ENCODE data around the gene CNTNAP2. TPM values are rescaled to one million over a fixed set of nuclear protein-coding genes. Genes with fewer than 3 reads are reported as not detected.

CNTNAP2 gene
- total and polyA plus RNA-seq, 2 donors (not counting 1 experiment from before 2014, with no cell fraction given): not detected

- no peak for DNase-seq (ENCODE audit: low read depth in 2 of 2)
- Histone ChIP-seq H2AFZ (ENCODE audit: low read length) (no peak overlapping the region), H3K36me3 (ENCODE audit: control insufficient read depth, insufficient read depth, low read length) (no peaks in the 10 kb centered on the region), H3K4me2 (ENCODE audit: extremely low read depth, insufficient read depth, low read length) (no peak overlapping the region), H3K9ac (ENCODE audit: insufficient read depth, low read length) (no peak overlapping the region), H4K20me1 (ENCODE audit: control insufficient read depth, extremely low read depth, insufficient read depth, low read length) (no peaks in the 10 kb centered on the region), H3K79me2 (ENCODE audit: control insufficient read depth, insufficient read depth, low read length) (no peaks in the 10 kb centered on the region), H3K4me3 (replicated peaks in 1 of 4; ENCODE audit: control extremely low read depth in 1 of 4, insufficient read depth in 1 of 4, low read depth in 3 of 4, low read length in 4 of 4) (no peak overlapping the region), H3K4me1 (ENCODE audit: control insufficient read depth, extremely low read depth, insufficient read depth, low read length) (peaks cover 2% of the 10 kb centered on the region), H3K27ac (ENCODE audit: insufficient read depth, low read length) (no peak overlapping the region), H3K9me3 (ENCODE audit: control insufficient read depth, insufficient read depth, low read depth, low read length) (no peaks in the 10 kb centered on the region), H3K27me3 (ENCODE audit: control insufficient read depth, insufficient read depth, low read length) (no peaks in the 10 kb centered on the region)
- TF ChIP-seq CTCF (conservative IDR thresholded peaks at IDR 0.05 in 1 of 2, IDR thresholded peaks at IDR 0.05 in 1 of 2; ENCODE audit: low read depth in 1 of 2, low read length in 2 of 2) (no peak), EZH2 (IDR thresholded peaks at IDR 0.05; ENCODE audit: low read length, missing control alignments) (no peak)
Measured at GRCh38 chr7:147405621-147406020, 1289.0 kb downstream of the CNTNAP2 start.

- peak; percentile 15 to 17 for DNase-seq (ENCODE audit: low read depth in 2 of 2)
Measured at GRCh38 chr7:147406521-147407135, 1290.0 kb downstream of the CNTNAP2 start.

GRCh38 chr7:147411096-147411495 lies 1294.5 kb downstream of the CNTNAP2 start:
- Histone ChIP-seq H3K9ac (ENCODE audit: insufficient read depth, low read length) (no peak overlapping the region), H3K27me3 (ENCODE audit: control insufficient read depth, insufficient read depth, low read length) (no peaks in the 10 kb centered on the region), H3K27ac (ENCODE audit: insufficient read depth, low read length) (no peak overlapping the region), H4K20me1 (ENCODE audit: control insufficient read depth, extremely low read depth, insufficient read depth, low read length) (no peaks in the 10 kb centered on the region), H3K4me2 (ENCODE audit: extremely low read depth, insufficient read depth, low read length) (peak overlapping the region; percentile 15), H3K4me3 (replicated peaks in 1 of 4; ENCODE audit: control extremely low read depth in 1 of 4, insufficient read depth in 1 of 4, low read depth in 3 of 4, low read length in 4 of 4) (no peak overlapping the region), H3K79me2 (ENCODE audit: control insufficient read depth, insufficient read depth, low read length) (no peaks in the 10 kb centered on the region), H3K36me3 (ENCODE audit: control insufficient read depth, insufficient read depth, low read length) (no peaks in the 10 kb centered on the region), H3K9me3 (ENCODE audit: control insufficient read depth, insufficient read depth, low read depth, low read length) (no peaks in the 10 kb centered on the region), H3K4me1 (ENCODE audit: control insufficient read depth, extremely low read depth, insufficient read depth, low read length) (peaks cover 17% of the 10 kb centered on the region), H2AFZ (ENCODE audit: low read length) (no peak overlapping the region)
- DNase-seq (ENCODE audit: low read depth in 2 of 2): no peak
- TF ChIP-seq EZH2 (IDR thresholded peaks at IDR 0.05; ENCODE audit: low read length, missing control alignments) (no peak), CTCF (conservative IDR thresholded peaks at IDR 0.05 in 1 of 2, IDR thresholded peaks at IDR 0.05 in 1 of 2; ENCODE audit: low read depth in 1 of 2, low read length in 2 of 2) (no peak)

More at GRCh38 chr7:147406521-147407135, 1290.0 kb downstream of the CNTNAP2 start:
- TF ChIP-seq CTCF (conservative IDR thresholded peaks at IDR 0.05 in 1 of 2, IDR thresholded peaks at IDR 0.05 in 1 of 2; ENCODE audit: low read depth in 1 of 2, low read length in 2 of 2): no peak
- TF ChIP-seq EZH2 (IDR thresholded peaks at IDR 0.05; ENCODE audit: low read length, missing control alignments): no peak
- peaks cover 5% of the 10 kb centered on the region for H3K4me1 ChIP-seq (ENCODE audit: control insufficient read depth, extremely low read depth, insufficient read depth, low read length)
- H3K27ac ChIP-seq (ENCODE audit: insufficient read depth, low read length): no peak overlapping the region
- H3K9ac ChIP-seq (ENCODE audit: insufficient read depth, low read length): no peak overlapping the region
- no peaks in the 10 kb centered on the region for H3K36me3 ChIP-seq (ENCODE audit: control insufficient read depth, insufficient read depth, low read length)
- H3K4me3 ChIP-seq (replicated peaks in 1 of 4; ENCODE audit: control extremely low read depth in 1 of 4, insufficient read depth in 1 of 4, low read depth in 3 of 4, low read length in 4 of 4): no peak overlapping the region
- no peaks in the 10 kb centered on the region for H3K79me2 ChIP-seq (ENCODE audit: control insufficient read depth, insufficient read depth, low read length)
- H2AFZ ChIP-seq (ENCODE audit: low read length): no peak overlapping the region
- H4K20me1 ChIP-seq (ENCODE audit: control insufficient read depth, extremely low read depth, insufficient read depth, low read length): no peaks in the 10 kb centered on the region
- no peaks in the 10 kb centered on the region for H3K27me3 ChIP-seq (ENCODE audit: control insufficient read depth, insufficient read depth, low read length)
- no peaks in the 10 kb centered on the region for H3K9me3 ChIP-seq (ENCODE audit: control insufficient read depth, insufficient read depth, low read depth, low read length)
- no peak overlapping the region for H3K4me2 ChIP-seq (ENCODE audit: extremely low read depth, insufficient read depth, low read length)

All from fibroblast of lung (primary cell).